H1 (cell line): ENCODE measurements around the gene TIGD2.

ENCODE experiments used
- ASH2L ChIP-seq: fragments of 200-600, 300-600 bp; sonication (generic); IDR thresholded peaks from one replicate; pipeline ENCODE4 v1.7.1; 2017; ENCODE audit warnings: low read length
- ATF2 ChIP-seq: IDR thresholded peaks from 2 replicates; pipeline ENCODE4 v1.6.1; 2012; ENCODE audit warnings: low read length, inconsistent platforms
- BACH1 ChIP-seq: IDR thresholded peaks from 2 replicates; pipeline ENCODE4 v1.6.1; 2012; ENCODE audit warnings: low read length, improper control_type of control experiment
- BRCA1 ChIP-seq: IDR thresholded peaks from 2 replicates; pipeline ENCODE4 v1.6.1; 2012; ENCODE audit warnings: low read depth, low read length, improper control_type of control experiment
- CREB1 ChIP-seq: IDR thresholded peaks from 2 replicates; pipeline ENCODE4 v1.6.1; 2012; ENCODE audit warnings: inconsistent platforms
- CTCF ChIP-seq, 3 experiments: IDR thresholded peaks; 1 replicate in 2 of 3; 2 replicates in 1 of 3; pipeline versions ENCODE4 v1.5.1 to v1.6.1; 2011; ENCODE audit warnings: low read length in 3 of 3, mild to moderate bottlenecking in 3 of 3, inconsistent platforms in 2 of 3, low read depth in 1 of 3, moderate library complexity in 1 of 3; ENCODE audit not compliant: insufficient read depth in 1 of 3; ENCODE audit errors: control extremely low read depth in 1 of 3
- FOSL1 ChIP-seq: IDR thresholded peaks from 2 replicates; pipeline ENCODE4 v1.6.1; 2011; ENCODE audit warnings: mild to moderate bottlenecking, low read depth, low read length, moderate library complexity; ENCODE audit not compliant: insufficient read depth
- POLR2A ChIP-seq, 2 experiments: IDR thresholded peaks; 1 replicate in 1 of 2; 2 replicates in 1 of 2; pipeline ENCODE4 v1.6.1; 2011; ENCODE audit warnings: low read depth in 2 of 2, low read length in 2 of 2, mild to moderate bottlenecking in 2 of 2; ENCODE audit errors: control extremely low read depth in 1 of 2
- POLR2AphosphoS5 ChIP-seq: IDR thresholded peaks from 2 replicates; pipeline ENCODE4 v1.6.1; 2011; ENCODE audit warnings: low read depth, low read length
- SP2 ChIP-seq: IDR thresholded peaks from 2 replicates; pipeline ENCODE4 v1.6.1; 2012; ENCODE audit warnings: mild to moderate bottlenecking, low read length, inconsistent platforms
- SRF ChIP-seq: IDR thresholded peaks from 2 replicates; pipeline ENCODE4 v1.6.1; 2011; ENCODE audit warnings: mild to moderate bottlenecking, low read depth, low read length, moderate library complexity
- ZNF274 ChIP-seq: IDR thresholded peaks from 2 replicates; pipeline ENCODE4 v1.7.0; 2012; ENCODE audit warnings: low read length, borderline replicate concordance; ENCODE audit errors: extremely low read depth

- no peak for TF ChIP-seq CTCF (IDR thresholded peaks at IDR 0.05; ENCODE audit: control extremely low read depth in 1 of 3, insufficient read depth in 1 of 3, low read depth in 1 of 3, low read length in 3 of 3)
- TF ChIP-seq BRCA1: no peak
- TF ChIP-seq POLR2A (IDR thresholded peaks at IDR 0.05; ENCODE audit: control extremely low read depth in 1 of 2, low read depth in 2 of 2, low read length in 2 of 2): no peak
- TF ChIP-seq POLR2AphosphoS5: no peak
- no peak for TF ChIP-seq SRF
- TF ChIP-seq ASH2L: no peak
- no peak for TF ChIP-seq FOSL1
- TF ChIP-seq ATF2: no peak
- no peak for TF ChIP-seq SP2
- no peak for TF ChIP-seq BACH1
- TF ChIP-seq ZNF274: no peak
- TF ChIP-seq CREB1: no peak
Observed at GRCh38 chr4:89105726-89106125, 5.6 kb upstream of the TIGD2 start.
